PC-9 (cell line): ENCODE measurements around the gene DNASE1L2.

Experiments
- EZH2 ChIP-seq: fragments of 200-600 bp; sonication (generic); IDR thresholded peaks from 2 replicates; pipeline ENCODE4 v1.8.0; 2017; ENCODE audit warnings: antibody characterized with exemption, low read depth
- TF ChIP-seq, protein P1 (sequence below): fragments of 200-600 bp; sonication (generic); conservative IDR thresholded peaks from 2 replicates; pipeline ENCODE4 v1.6.1; 2017; ENCODE audit warnings: mixed run types, antibody characterized with exemption, mild to moderate bottlenecking, moderate library complexity

DNA sequence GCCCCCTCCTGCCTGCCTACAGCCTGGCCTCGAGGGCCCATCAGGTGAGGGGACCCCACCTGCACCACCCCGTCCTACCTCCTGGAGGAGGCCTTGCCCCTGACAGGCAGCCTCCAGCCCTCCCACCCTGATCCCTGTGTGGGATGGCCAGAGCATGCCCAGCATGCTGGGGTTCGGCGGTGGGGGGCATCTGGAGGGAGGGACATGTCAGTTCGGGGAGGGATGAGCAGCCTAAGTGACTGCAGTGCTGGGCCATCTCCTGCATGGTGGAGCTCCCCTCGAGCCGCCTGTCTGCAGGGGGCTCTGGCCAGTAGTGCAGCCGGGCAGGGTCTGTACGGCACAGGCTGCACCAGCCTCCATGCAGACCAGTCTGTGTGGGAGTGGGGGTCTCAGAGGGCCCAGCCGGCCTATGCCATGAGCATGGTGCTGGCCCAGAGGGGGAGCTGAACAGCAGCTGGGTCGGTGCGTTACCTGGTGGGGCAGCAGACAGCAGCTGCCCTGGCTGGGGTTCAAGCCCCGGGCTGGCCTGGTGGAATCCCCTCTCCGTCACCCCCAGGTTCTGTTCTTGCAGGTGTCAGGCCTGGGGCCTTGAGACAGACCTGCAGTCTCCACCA is 35.7 kb downstream of the DNASE1L2 start:
- TF ChIP-seq, protein P1, sequence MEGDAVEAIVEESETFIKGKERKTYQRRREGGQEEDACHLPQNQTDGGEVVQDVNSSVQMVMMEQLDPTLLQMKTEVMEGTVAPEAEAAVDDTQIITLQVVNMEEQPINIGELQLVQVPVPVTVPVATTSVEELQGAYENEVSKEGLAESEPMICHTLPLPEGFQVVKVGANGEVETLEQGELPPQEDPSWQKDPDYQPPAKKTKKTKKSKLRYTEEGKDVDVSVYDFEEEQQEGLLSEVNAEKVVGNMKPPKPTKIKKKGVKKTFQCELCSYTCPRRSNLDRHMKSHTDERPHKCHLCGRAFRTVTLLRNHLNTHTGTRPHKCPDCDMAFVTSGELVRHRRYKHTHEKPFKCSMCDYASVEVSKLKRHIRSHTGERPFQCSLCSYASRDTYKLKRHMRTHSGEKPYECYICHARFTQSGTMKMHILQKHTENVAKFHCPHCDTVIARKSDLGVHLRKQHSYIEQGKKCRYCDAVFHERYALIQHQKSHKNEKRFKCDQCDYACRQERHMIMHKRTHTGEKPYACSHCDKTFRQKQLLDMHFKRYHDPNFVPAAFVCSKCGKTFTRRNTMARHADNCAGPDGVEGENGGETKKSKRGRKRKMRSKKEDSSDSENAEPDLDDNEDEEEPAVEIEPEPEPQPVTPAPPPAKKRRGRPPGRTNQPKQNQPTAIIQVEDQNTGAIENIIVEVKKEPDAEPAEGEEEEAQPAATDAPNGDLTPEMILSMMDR: no peak
- no peak for TF ChIP-seq EZH2
